GM18868 (cell line): Measurements from ENCODE around the gene AMBP.

Experiments used
- ATAC-seq: cut with Tn5 transposase; IDR thresholded peaks from one replicate; pipeline ENCODE4 v1.9.1; 2021; ENCODE audit warnings: mild to moderate bottlenecking, moderate library complexity; ENCODE audit not compliant: unreplicated experiment

AMBP gene

DNA sequence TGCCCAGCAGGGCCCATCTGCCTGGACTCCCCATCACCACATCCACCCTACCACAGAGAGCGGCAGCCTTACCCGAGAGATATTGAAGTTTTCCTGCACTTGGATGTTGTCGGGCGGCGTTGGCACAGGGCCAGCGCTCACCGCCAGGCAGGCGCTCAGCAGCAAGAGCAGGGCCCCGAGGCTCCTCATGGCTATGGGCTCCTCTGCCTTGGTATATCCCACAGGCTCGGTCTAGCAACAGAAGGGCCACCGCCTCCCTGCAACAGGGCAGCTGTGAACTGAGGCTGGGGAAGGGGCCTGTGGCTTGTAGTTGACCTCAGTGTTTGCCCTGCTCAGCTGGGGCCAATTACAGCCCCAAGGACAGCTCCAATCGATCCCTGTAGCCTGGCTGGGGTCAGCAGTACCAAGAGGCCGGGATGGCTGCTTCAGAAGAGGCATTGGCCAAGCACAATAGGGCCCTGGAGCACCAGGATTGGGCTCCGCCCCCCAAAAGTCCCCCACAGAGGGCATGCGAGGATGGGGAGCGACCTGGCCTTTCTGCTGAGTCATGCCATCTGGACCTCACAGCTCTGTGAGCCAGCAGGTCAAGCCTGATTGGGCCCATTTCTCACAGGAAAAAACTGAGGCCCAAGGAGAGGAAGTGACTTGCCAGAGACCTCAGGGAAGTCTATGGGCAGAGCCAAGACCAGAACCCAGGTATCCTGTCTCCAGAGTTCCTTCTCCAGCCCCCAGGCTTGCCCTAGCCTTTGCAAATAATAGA, at the start of gene AMBP:
TSS of gene AMBP (minus strand) at position 280 of the 760 bp plus-strand sequence. CDS start at position 189, 91 bp downstream.
- ATAC-seq = no peak

DNA sequence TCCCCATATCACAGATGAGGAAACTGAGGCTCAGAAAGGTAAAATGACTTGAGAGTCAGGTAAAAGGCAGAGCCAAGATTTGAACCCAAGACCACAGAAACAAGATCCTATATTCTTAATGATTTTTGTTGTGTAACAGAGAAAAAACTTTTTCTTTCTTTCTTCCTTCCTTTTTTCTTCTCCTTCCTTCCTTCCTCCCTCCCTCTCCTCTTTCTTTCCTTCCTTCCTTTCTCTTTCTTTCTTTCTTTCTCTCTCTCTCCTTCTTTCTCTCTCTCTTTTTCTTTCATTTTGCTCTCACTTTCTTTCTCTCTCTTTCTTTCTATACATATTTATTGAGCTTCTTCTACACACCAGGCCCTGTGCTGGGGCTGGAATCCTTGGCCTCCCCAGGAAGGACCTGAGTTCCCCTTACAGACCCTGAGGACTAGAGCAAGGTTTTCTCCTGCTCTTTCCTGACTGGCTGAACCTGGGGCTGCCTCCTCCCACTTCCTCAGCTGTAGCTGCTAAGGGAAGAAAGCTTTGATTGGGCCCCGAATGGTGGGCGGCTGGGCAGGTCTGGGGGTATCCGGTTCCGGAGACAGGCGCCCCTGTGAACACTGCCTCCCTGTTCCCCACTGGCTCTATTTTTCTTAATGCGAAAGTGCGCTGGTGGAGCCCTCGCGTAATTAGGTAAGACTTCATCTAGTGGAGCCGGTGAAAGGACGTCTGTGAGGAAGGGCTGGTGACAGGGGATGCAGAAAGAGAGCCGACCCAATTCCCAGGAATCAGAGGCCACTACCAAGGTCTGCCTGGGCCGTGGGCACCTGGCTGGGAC, 48.4 kb upstream of the AMBP start:
- ATAC-seq = no peak

DNA sequence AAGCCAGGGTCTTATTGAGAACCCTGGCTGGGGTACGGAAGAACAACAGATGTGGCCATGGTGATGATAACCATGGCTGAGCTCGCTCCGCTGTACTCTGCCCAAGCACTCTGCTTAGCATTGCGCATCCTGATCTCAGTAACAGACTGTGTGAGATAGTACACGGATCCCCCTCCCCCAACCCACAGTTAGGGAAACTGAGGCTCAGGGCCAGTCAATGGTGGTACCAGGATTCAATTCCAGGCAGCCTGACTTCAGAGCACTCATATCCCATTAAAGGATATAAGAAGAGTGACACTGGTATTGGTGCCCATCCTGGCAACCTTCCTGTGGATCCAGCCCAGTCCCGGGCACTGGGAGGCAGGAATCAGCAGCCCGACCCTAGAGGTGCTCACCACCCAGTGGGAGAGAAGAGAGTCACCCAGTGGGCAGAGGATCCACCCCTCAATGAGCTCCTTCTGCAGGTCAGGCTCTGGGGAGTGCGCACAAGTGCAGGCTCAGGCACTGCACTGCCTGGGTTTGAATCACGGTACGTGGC, 47.4 kb upstream of the AMBP start:
- ATAC-seq = no peak

DNA sequence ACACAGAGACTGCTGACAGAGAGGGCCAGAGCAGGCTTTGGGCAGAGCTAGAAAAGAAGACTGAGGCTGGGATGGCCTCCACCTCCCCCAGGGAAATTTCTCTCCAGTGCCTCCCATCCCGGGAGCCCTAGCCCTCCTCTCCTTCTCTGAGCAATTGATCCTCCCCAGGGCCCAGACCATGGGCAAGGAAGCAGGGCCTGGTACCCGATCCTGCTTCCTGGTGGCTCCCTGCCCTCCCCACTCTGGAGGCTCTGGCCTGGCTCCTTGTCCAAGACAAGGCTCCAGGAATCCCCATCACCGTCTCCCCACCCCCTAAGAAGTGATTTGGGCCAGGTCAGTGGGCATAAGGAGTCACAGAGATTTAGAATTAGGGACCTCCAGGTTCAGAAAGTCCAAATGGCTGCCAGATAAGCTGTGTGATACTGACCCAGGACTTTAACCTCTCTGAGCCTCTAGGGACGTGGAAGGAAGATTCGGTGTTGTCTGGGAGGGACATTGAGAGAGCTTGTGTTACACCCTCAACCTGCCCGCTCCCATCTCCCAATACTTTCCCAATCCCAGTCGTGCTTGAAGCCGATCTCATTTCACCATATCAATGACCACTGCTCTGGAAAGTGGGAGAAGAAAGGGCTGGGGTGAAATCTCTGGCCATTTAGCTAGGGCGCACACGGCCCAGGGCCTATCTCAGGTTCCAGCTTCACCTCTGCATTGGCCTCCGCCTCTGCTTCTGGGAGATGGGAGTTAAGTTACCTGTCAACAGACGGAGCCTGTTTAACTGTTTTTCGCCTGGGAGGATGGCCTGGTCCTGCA, 46.8 kb upstream of the AMBP start:
- ATAC-seq = no peak

DNA sequence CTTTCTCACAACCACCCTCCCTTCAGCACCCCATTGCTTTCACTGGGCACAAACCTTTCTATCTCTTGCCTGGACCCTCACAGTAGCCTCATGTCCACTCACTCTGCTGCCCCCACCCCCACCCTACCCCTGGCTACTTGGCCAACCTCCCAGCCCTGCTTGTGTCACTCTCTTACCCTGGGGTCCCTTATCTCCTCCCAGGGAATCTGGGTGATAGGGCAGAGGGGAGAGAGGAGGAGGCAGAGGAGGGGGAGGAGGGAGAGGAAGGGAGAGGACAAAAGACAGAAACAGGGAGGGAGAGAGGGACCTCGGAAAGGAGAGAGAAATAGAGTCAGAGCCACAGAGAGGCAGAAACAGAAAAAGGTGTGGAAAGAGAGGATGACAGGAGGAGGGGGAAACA, 46.0 kb upstream of the AMBP start:
- ATAC-seq = no peak

DNA sequence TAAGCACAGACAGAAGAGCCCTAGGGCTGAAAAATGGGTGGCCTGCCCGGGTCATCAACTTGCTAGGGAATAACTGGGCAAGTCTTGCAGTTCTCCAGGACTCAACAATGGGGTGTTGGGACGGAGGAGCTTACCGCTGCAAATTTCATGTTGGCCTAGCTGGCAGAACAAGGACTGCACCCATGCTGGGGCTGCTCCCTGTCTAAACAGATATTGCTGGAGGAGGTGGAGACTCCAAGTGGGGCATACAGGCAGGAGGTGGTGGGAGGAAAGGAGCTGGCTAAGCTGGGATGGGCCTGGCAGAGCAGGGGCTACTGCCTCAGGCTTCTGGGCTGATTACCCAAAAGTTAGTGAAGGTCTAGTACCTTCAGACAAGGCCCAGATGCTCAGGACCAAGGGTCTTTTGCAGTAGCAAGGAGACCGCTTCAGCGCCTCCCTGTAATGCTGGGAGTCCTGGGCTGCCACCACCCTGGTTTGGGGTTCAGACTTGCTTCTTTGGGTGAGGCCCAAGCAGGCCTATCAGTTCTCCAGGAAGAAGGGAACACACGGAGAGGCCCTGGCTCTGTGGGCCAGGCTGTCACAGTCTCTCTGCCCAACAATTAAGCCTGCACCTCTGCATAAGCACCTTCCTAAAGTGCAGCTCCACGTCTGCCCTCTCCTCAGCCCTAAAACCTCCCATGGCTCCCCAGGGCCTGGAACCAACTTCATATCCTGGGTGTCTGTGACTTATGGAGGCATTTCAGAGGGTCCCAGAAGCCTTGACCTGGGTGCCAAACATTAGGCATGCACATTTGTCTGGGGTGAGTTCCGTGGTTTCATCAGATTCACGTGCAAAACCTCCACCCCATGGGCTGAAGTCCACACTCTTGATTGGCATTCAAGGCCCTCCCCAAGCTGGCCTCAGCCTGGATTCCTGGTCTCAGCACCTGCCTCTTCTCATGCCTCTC, 45.2 kb upstream of the AMBP start:
- no peak for ATAC-seq

DNA sequence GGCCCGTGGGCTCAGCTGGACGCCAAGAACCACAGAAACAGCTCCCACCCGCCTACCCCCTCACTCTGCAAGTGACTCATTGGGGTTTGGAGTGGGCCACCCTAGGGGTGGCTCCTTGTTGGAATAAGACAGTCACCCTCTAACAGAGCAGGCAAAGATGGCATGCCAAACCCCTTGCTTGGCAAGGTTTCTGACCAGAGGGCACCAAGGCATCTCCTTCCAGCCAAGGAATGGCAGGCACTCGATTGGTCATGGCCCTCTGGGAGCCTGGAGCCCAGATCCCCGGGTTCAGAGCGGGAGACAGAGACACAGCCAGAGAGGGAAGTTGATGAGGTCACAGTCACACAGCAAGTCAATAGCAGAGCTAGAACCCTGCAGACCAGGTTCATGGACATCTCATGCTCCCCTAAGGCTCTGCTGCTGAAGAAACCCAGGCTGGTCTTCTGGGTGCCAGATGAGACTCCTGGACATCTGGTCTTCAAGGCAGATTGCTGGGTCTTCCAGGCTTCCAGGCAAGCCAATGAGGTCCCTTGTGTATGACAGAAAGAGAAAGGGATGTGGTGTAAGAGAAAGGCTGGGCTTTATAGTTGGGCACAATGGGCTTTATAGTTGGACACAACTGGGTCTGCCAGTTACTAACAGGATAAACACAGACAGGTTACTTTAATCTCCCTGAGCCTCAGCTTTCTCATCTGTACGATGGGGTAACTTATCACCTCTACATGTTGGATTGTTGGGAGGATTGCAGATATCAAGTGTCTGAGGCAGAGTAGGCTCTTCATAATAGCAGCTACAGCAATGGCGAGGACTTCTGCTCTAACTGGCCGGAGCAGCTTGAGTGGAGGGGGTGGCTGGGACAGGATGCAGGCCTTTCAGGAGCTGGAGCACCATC, 44.3 kb upstream of the AMBP start:
- ATAC-seq = no peak

DNA sequence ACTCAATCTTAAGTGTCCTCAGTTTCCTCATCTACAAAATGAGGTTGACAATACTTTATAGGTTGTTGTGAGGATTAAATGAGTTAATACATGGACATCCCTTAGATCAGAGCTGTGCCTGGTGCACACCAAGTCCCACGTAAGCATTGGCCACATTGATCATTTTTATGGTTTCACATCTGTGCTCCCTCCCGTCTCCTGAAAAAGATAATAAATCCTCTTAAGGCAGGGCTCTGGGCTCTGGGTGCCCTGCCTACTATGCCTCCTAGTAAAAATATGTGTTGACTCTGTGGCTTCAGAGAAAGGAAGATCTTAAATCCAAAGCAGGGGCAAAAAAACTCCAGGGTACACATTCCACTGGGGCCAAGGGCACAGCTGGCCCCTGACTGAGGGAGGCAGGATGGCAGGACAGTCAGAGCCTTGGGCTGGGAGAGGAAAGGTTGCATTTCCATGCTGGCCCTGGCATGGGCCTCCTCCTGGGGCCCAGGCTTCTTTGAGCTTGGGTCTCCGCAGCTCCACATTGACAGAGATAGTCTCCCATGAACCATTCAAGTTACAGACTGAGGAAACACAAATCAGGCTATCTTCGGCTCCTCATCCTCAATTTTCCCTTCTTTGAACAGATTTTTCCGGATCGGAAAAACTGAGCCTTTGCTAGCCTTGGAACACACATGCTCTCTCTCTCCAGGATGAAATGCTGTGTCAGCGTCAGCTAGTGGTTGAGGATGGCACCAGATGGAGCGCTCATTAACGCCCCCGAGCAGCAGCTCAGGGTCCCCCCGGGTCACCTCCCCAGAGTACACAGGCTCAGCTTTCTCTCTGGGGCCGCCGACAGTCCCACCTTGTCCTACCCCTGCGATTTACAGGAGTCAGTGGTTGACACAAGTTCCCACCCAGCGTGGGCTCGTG, 43.4 kb upstream of the AMBP start:
- ATAC-seq = no peak

DNA sequence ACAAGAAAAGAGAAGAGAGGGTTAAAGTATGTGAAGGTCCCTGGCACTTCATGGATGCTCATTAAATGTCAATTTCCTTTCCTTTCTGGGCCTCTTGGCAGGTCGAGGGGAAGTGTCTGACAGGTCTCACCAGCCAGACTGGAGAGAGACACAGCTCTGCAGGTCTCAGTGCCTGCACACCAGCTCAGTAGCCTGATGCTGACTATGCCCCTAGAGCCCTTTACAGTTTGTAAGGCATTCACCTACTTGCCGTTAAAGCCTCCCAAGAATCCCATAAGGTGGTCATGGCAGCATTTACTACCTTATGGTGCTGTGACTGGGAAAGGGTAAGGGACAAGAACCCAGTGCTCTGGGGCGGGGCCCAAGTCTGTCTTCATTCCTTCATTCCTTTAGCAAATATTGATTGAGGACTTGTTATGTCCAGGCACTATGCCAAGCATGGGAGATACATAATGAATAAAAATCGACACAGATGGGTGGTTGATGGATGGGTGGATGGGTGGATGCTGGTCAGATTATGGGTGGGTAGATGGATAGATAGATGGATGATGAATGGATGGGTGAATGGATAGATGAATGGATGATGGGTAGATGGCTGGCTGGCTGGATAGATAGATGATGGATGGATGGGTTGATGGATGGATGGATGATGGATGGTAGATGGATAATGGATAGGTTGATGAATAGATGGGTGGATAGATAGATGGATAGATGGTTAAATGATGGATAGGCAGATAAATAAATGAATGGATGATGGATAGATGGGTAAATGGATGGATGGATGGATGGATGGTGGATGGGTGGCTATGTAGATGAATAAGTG, 42.3 kb upstream of the AMBP start:
- no peak for ATAC-seq

DNA sequence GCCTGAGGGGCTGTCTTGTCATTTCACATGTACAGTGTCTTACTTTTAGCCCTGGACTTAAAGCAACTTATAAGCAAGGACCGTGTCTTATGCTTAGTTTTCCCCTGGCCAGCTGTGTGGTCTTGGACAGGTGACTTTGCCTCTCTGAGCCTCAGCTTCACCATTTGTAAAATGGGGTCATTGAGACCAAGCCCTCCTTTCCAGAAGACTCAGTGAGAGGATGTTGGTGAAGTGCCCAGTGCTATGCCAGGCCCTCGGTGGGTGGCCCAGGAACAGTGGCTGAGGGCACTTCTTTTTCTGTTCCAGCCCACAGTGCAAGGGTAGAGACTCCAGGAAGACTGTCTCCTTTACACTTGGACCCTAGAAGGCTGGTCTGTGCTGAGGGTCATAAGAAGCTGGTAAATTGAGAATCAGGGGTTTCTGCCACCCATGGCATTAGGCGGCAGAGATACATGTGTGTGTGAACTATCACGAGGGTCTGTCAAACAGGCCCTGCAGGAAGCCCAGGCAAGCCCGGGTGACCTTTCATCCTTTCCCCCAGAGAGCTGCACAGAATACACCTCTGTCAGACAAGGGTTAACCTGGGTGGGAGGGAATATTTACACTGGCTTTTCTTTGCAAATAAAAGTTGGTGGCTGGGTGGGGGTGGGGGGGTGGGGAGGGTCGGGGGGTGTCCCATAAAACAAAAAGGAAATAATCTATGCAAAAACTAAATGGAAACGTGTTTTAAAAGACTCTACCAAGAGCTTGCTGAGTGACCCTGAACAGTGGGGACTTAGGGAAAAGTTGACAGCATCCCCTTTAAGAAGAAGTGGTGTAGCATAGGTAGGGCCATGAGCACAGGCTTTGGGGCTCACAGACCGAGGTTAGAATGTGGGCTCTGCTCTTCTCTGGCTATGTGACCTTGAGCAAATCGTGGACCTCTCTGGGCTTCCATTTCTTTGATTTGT, 41.4 kb upstream of the AMBP start:
- no peak for ATAC-seq

DNA sequence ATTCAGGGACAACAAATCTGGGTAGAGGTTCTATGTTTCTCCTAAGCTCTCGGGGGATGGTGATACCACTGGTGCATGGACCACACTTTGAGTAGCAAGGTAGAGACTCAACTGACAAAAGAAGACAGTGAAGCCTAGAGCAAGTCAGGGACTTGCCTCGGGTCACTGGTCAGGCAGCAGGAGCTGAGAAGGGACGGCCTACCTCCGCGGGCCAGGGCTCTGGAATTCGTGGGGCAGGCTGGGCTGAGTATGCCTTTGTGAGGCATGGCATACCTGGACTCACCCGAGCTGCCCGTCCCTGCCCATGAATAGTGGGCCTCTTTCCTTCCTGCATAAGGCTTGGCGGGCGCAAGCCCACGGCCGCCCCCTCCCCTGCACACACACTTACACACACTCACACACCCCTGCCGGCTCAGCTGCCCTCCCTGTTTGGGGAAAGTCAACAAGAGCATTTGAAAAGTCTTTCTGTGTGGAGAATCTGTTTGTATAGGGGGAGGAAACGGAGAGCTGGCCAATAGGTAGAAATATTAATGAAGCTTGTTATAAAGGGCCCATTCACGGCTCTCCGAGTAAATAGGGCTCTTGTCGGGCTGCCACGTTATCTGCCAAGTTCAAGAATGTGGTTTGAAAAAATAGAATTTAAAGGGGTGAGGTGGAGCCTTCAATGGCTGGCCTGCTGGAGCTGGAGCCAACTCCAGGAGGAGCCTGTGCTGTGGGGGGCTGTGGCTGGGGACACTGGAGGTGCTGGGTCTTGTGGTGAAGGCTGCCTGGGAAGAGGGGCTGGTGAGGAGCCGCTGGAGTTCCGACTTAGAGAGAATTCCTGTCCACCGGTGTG, 40.1 kb upstream of the AMBP start:
- no peak for ATAC-seq

DNA sequence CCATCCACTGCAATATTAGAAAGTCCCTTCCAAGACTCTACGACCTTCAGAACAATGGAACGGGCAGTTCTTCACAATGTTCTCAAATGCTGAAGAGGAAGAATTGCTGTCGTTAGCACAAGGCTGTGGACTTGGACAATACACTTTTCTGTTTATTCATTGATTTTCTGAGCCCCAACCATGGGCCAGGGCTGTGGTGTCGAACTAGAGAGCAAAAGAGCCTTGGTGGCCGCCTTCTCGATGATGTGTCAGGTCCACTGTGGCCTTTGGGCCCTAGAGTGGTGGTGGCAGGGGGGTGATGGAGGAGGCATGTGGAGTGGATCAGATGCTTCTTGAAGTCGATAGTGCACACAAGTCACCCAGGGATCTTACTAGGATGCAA, 39.5 kb upstream of the AMBP start:
- ATAC-seq = no peak

DNA sequence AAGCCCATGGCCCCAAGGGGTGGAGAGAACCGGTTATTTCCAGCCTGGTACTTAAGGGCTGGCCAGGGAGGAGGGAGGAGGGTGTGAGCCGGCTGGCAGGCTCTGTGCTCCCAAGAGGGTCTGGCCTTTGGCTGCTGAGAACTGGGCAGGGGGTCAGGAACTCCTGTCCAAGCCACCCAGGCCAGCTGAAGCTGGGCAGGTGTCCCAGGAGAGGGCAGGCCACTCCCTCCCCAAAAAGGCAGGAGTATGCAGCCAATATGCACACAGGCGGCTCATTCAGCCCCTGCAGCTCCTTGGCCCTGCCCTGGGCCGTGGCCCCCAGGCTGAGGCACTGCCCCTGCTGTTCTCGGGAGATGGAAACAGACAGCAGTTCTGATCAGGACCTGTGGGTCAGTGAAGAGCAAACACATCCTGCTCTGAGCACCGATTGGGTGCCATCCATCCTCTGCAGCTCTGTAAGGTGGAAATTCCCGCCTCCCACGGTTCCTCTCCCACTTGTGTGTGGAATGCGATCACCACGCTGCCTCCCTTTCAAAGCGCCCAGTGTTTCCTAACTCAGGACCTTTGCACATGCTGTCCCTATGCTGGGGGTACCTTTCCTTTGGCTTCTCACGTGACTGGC, 38.1 kb upstream of the AMBP start:
- no peak for ATAC-seq

DNA sequence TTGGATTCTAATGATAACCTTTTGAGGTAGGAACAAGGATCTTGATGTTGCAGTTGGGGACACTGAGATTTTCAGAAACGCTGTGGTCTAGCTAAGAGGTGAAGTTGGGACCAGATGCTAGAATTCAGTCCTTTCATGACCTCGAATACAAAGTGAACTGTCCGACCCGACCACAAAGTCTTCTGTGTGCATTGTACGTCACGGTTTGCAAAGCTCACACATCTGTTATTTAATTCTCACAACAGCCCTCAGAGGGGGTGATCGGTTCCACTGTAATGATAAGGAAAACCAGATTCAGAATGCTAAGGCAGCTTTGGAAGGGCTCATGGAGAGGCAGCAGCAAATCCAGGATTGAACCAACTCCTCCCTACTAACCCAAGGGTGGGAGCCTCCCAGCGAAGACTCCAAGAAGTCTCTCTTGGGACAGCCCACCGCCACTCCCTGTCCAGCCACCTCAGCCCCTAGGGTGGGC, 37.6 kb upstream of the AMBP start:
- ATAC-seq = no peak

DNA sequence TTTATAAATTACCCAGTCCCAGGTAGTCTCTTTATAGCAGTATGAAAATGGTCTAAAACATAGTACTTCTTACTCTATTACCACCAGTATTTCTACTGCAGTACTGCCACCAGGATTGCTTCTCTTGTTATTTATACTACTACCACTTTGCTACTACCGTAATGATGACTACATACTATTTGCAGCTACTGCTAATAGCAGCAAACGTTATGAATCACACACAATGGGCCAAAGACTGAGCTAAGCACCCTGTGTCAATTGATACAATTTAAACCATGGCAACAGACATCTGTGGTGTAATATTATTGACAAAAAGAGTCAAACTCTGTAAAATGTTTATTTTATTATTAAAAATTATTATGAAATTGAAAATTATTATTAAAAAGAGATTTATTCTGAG, 36.3 kb upstream of the AMBP start:
- no peak for ATAC-seq
